Neuronal stem cell (in vitro differentiated cells): ENCODE results near the gene JAK2.

Source experiments
- DNase-seq: peaks from one replicate; pipeline ENCODE4 v3.0.0-alpha.2; 2013; ENCODE audit warnings: low spot score
- H2AFZ ChIP-seq: one replicate; pipeline ENCODE4 v1.6.1; 2013; ENCODE audit warnings: mild to moderate bottlenecking, low read length, inconsistent platforms
- H2AK5ac ChIP-seq: 2 replicates; pipeline ENCODE4 v1.6.1; 2013; ENCODE audit warnings: low read depth, mild to moderate bottlenecking, inconsistent platforms, low read length, moderate library complexity, mixed read lengths
- H2BK120ac ChIP-seq: 2 replicates; pipeline ENCODE4 v1.6.1; 2013; ENCODE audit warnings: low read depth, mild to moderate bottlenecking, inconsistent platforms, low read length, moderate library complexity, mixed read lengths
- H2BK12ac ChIP-seq: one replicate; pipeline ENCODE4 v1.6.1; 2013; ENCODE audit warnings: low read length, inconsistent platforms
- H2BK15ac ChIP-seq: 2 replicates; pipeline ENCODE4 v1.6.1; 2013; ENCODE audit warnings: mild to moderate bottlenecking, low read length, inconsistent platforms, mixed read lengths
- H2BK5ac ChIP-seq: one replicate; pipeline ENCODE4 v1.6.1; 2013; ENCODE audit warnings: inconsistent platforms, mild to moderate bottlenecking, low read length, moderate library complexity
- H3K14ac ChIP-seq: one replicate; pipeline ENCODE4 v1.6.1; 2013; ENCODE audit warnings: low read length, inconsistent platforms
- H3K18ac ChIP-seq: 2 replicates; pipeline ENCODE4 v1.6.1; 2013; ENCODE audit warnings: low read length, inconsistent platforms
- H3K23ac ChIP-seq: 2 replicates; pipeline ENCODE4 v1.6.1; 2013; ENCODE audit warnings: low read depth, mild to moderate bottlenecking, mixed read lengths, low read length, inconsistent platforms; ENCODE audit not compliant: poor library complexity
- H3K27ac ChIP-seq: replicated peaks from 3 replicates; pipeline ENCODE4 v1.5.1; 2013; ENCODE audit warnings: low read length, inconsistent platforms
- H3K27me3 ChIP-seq, 3 experiments: 2 replicates each; pipeline ENCODE4 v1.6.1; 2013; ENCODE audit warnings: low read length in 3 of 3, mild to moderate bottlenecking in 2 of 3, inconsistent platforms in 1 of 3, low read depth in 1 of 3, mixed read lengths in 1 of 3, moderate library complexity in 1 of 3; ENCODE audit not compliant: control insufficient read depth in 3 of 3, insufficient read depth in 3 of 3
- H3K36me3 ChIP-seq, 2 donors: replicated peaks in 1 of 2; 2 replicates each; pipeline ENCODE4 v1.6.1; 2013; ENCODE audit warnings: low read length in 2 of 2; ENCODE audit not compliant: control insufficient read depth in 2 of 2, insufficient read depth in 2 of 2
- H3K4ac ChIP-seq: 2 replicates; pipeline ENCODE4 v1.6.1; 2013; ENCODE audit warnings: inconsistent platforms, mild to moderate bottlenecking, low read length, moderate library complexity
- H3K4me1 ChIP-seq, 2 donors: 1 replicate in 1 of 2; 2 replicates in 1 of 2; pipeline ENCODE4 v1.6.1; 2013; ENCODE audit warnings: low read length in 2 of 2, low read depth in 1 of 2; ENCODE audit not compliant: control insufficient read depth in 2 of 2, insufficient read depth in 1 of 2
- H3K4me2 ChIP-seq: one replicate; pipeline ENCODE4 v1.6.1; 2013; ENCODE audit warnings: mild to moderate bottlenecking, low read length, inconsistent platforms; ENCODE audit not compliant: insufficient read depth, poor library complexity, severe bottlenecking
- H3K4me3 ChIP-seq, 2 donors: 2 replicates each; pipeline ENCODE4 v1.5.1; 2013; ENCODE audit warnings: low read length in 2 of 2, mild to moderate bottlenecking in 2 of 2, inconsistent platforms in 1 of 2, moderate library complexity in 1 of 2
- H3K79me1 ChIP-seq: one replicate; pipeline ENCODE4 v1.6.1; 2013; ENCODE audit warnings: low read depth, mild to moderate bottlenecking, inconsistent platforms, low read length, moderate library complexity
- H3K9ac ChIP-seq: one replicate; pipeline ENCODE4 v1.6.1; 2013; ENCODE audit warnings: mild to moderate bottlenecking, low read depth, low read length, inconsistent platforms; ENCODE audit not compliant: poor library complexity
- H3K9me3 ChIP-seq, 2 donors: replicated peaks in 1 of 2; 2 replicates each; pipeline versions ENCODE3 to v1.6.1; 2013; ENCODE audit warnings: low read length in 2 of 2, mild to moderate bottlenecking in 2 of 2, inconsistent platforms in 1 of 2, low read depth in 1 of 2, mixed read lengths in 1 of 2, moderate library complexity in 1 of 2; ENCODE audit not compliant: control insufficient read depth in 2 of 2, insufficient read depth in 1 of 2
- H4K8ac ChIP-seq: one replicate; pipeline ENCODE4 v1.6.1; 2013; ENCODE audit warnings: low read depth, mild to moderate bottlenecking, inconsistent platforms, low read length, moderate library complexity
- H4K91ac ChIP-seq: one replicate; pipeline ENCODE4 v1.6.1; 2013; ENCODE audit warnings: low read length, low read depth, mild to moderate bottlenecking, inconsistent platforms; ENCODE audit not compliant: poor library complexity
- WGBS, 2 donors: extraction: QIAGEN DNeasy Blood & Tissue Kit; methylation state at CpG; one replicate each; pipeline ENCODE4 v1.1.7; 2013; ENCODE audit warnings: missing lambda C conversion rate in 2 of 2, mixed read lengths in 1 of 2; ENCODE audit not compliant: insufficient read length in 2 of 2, insufficient replicate concordance in 1 of 2; ENCODE audit errors: extremely low coverage in 2 of 2; 5-methylcytosine and 5-hydroxymethylcytosine counted together

Gene JAK2

GRCh38 chr9:5044160-5044559 is 59.1 kb downstream of the JAK2 start:
- Histone ChIP-seq H2BK12ac (no peak overlapping the region), H4K91ac (no peak overlapping the region), H2BK15ac (no peak overlapping the region), H3K27me3 (no peaks in the 10 kb centered on the region), H3K36me3 (peaks cover 0 to 6% of the 10 kb centered on the region in 2 donors), H3K4me1 (no peaks in the 10 kb centered on the region), H3K4me2 (no peak overlapping the region), H3K9ac (no peak overlapping the region), H2BK120ac (no peak overlapping the region), H3K79me1 (no peaks in the 10 kb centered on the region), H2BK5ac (no peak overlapping the region), H3K23ac (no peak overlapping the region), H2AK5ac (no peak overlapping the region), H2AFZ (no peak overlapping the region), H3K4ac (no peak overlapping the region), H3K9me3 (peaks cover 9 to 12% of the 10 kb centered on the region in 2 donors), H3K18ac (no peak overlapping the region), H3K4me3 (no peak overlapping the region), H3K27ac (no peak overlapping the region), H3K14ac (no peak overlapping the region), H4K8ac (no peak overlapping the region)
- DNase-seq: no peak
- no CpG with 5 or more reads among the region's 4 CpGs for WGBS, 2 donors

GRCh38 chr9:5052838-5053237 is 67.8 kb downstream of the JAK2 start:
- H3K4me1 ChIP-seq: no peaks in the 10 kb centered on the region
- no peak overlapping the region for H3K27ac ChIP-seq
- no peak overlapping the region for H3K23ac ChIP-seq
- H2AK5ac ChIP-seq: no peak overlapping the region
- no peak overlapping the region for H3K4ac ChIP-seq
- no peaks in the 10 kb centered on the region for H3K27me3 ChIP-seq
- no peak overlapping the region for H2BK12ac ChIP-seq
- no peaks in the 10 kb centered on the region for H3K79me1 ChIP-seq
- H4K8ac ChIP-seq: no peak overlapping the region
- DNase-seq: no peak
- no peaks in the 10 kb centered on the region for H3K9me3 ChIP-seq
- no peaks in the 10 kb centered on the region for H3K36me3 ChIP-seq
- H2BK15ac ChIP-seq: no peak overlapping the region
- H4K91ac ChIP-seq: no peak overlapping the region
- H2BK120ac ChIP-seq: no peak overlapping the region
- no peak overlapping the region for H3K14ac ChIP-seq
- no peak overlapping the region for H3K4me3 ChIP-seq
- no peak overlapping the region for H3K4me2 ChIP-seq
- H2BK5ac ChIP-seq: no peak overlapping the region
- no peak overlapping the region for H2AFZ ChIP-seq
- no peak overlapping the region for H3K9ac ChIP-seq
- WGBS, 2 donors: no CpG with 5 or more reads among the region's 1 CpG
- H3K18ac ChIP-seq: no peak overlapping the region

- DNase-seq: no peak
- Histone ChIP-seq H4K91ac (no peak overlapping the region), H3K79me1 (no peaks in the 10 kb centered on the region), H3K9ac (no peak overlapping the region), H3K4me2 (no peak overlapping the region), H3K36me3 (no peaks in the 10 kb centered on the region), H3K23ac (no peak overlapping the region), H3K4ac (no peak overlapping the region), H2AFZ (no peak overlapping the region), H3K18ac (no peak overlapping the region), H3K27me3 (no peaks in the 10 kb centered on the region), H2AK5ac (no peak overlapping the region), H3K9me3 (no peaks in the 10 kb centered on the region), H2BK120ac (no peak overlapping the region), H3K4me3 (no peak overlapping the region), H3K14ac (no peak overlapping the region), H3K27ac (no peak overlapping the region), H3K4me1 (no peaks in the 10 kb centered on the region), H2BK12ac (no peak overlapping the region), H4K8ac (no peak overlapping the region), H2BK5ac (no peak overlapping the region), H2BK15ac (no peak overlapping the region)
- WGBS, 2 donors: no CpG with 5 or more reads among the region's 1 CpG
Measured at GRCh38 chr9:5062631-5063030, 77.6 kb downstream of the JAK2 start.

- Histone ChIP-seq H3K4me2 (no peak overlapping the region), H3K4me1 (no peaks in the 10 kb centered on the region), H3K14ac (no peak overlapping the region), H2BK12ac (no peak overlapping the region), H2BK120ac (no peak overlapping the region), H4K8ac (no peak overlapping the region), H2AK5ac (no peak overlapping the region), H2BK5ac (no peak overlapping the region), H3K27ac (no peak overlapping the region), H2AFZ (no peak overlapping the region), H3K4me3 (no peak overlapping the region), H4K91ac (no peak overlapping the region), H3K36me3 (peaks cover 0 to 18% of the 10 kb centered on the region in 2 donors), H2BK15ac (no peak overlapping the region), H3K4ac (no peak overlapping the region), H3K9ac (no peak overlapping the region), H3K79me1 (no peaks in the 10 kb centered on the region), H3K9me3 (no peaks in the 10 kb centered on the region), H3K18ac (no peak overlapping the region), H3K27me3 (no peaks in the 10 kb centered on the region), H3K23ac (no peak overlapping the region)
- DNase-seq: no peak
- WGBS, 2 donors: no CpG with 5 or more reads among the region's 1 CpG
Measured at GRCh38 chr9:5072871-5073270, 87.8 kb downstream of the JAK2 start.
